Activated CD4-positive, alpha-beta memory T cell treated with anti-CD3 and anti-CD28 coated beads, Interleukin-2, amount 10 ng/mL, durations not matched to agents 7 days and 5 days (primary cell): ENCODE results near the gene TMEM266. TPM values are rescaled to one million over a fixed set of nuclear protein-coding genes. Genes with fewer than 3 reads are reported as not detected.

ENCODE experiments used
- CTCF ChIA-PET: fragments of 350-600 bp; sonication (Branson Sonifier 250); formaldehyde crosslinking; loops from one replicate; lab custom pipeline; 2021; ENCODE audit warnings: antibody characterized with exemption, inconsistent platforms; lab: Charles Lee
- POLR2A ChIA-PET: fragments of 350-600 bp; sonication (Branson Sonifier 250); formaldehyde crosslinking; loops from one replicate; lab custom pipeline; 2021; ENCODE audit warnings: antibody characterized with exemption; lab: Charles Lee
- DNase-seq: peaks from one replicate; pipeline ENCODE4 v3.0.0-alpha.2; 2020
- H3K27ac Mint-ChIP-seq: one replicate; pipeline ENCODE4 v1.8.0; 2021; ENCODE audit warnings: mild to moderate bottlenecking, mixed read lengths
- H3K27me3 Mint-ChIP-seq: one replicate; pipeline ENCODE4 v1.8.0; 2021; ENCODE audit warnings: mixed read lengths
- H3K36me3 Mint-ChIP-seq: one replicate; pipeline ENCODE4 v1.8.0; 2021; ENCODE audit warnings: low read depth, mixed read lengths
- H3K4me1 Mint-ChIP-seq: one replicate; pipeline ENCODE4 v1.8.0; 2021; ENCODE audit warnings: mixed read lengths
- H3K4me3 Mint-ChIP-seq: one replicate; pipeline ENCODE4 v1.8.0; 2021; ENCODE audit warnings: mild to moderate bottlenecking, mixed read lengths
- H3K9me3 Mint-ChIP-seq: one replicate; pipeline ENCODE4 v1.8.0; 2021; ENCODE audit warnings: mixed read lengths
- total RNA-seq, 2 experiments: library from RNA; stranded (reverse); gene quantifications; one replicate each; pipeline ENCODE4 v1.2.3, GENCODE V29; 2021

The TMEM266 gene
- total RNA-seq, 2 experiments from 2014 or later: not detected

GRCh38 chr15:76236350-76236749 lies 176.6 kb downstream of the TMEM266 start:
- Mint-ChIP-seq H3K27me3 (no peaks in the 10 kb centered on the region), H3K36me3 (peaks cover 2% of the 10 kb centered on the region), H3K4me3 (no peak overlapping the region), H3K9me3 (no peaks in the 10 kb centered on the region), H3K27ac (no peak overlapping the region), H3K4me1 (no peaks in the 10 kb centered on the region)
- ChIA-PET CTCF (interaction anchor here (1.1 to 1.6 kb wide), 3 partner anchors 94 to 631 kb away, joined by 3 to 7 read pairs (median 4); partner anchors contain the start of gene ISL2), POLR2A (no interaction called here)
- no peak for DNase-seq

GRCh38 chr15:76239786-76240185 lies 180.0 kb downstream of the TMEM266 start:
- no peaks in the 10 kb centered on the region for H3K9me3 Mint-ChIP-seq
- H3K27ac Mint-ChIP-seq: no peak overlapping the region
- ChIA-PET CTCF (no interaction called here), POLR2A (no interaction called here)
- no peaks in the 10 kb centered on the region for H3K27me3 Mint-ChIP-seq
- H3K4me1 Mint-ChIP-seq: no peaks in the 10 kb centered on the region
- no peak for DNase-seq
- peaks cover 7% of the 10 kb centered on the region for H3K36me3 Mint-ChIP-seq
- no peak overlapping the region for H3K4me3 Mint-ChIP-seq

GRCh38 chr15:76245072-76245610 lies 185.4 kb downstream of the TMEM266 start:
- no peaks in the 10 kb centered on the region for H3K27me3 Mint-ChIP-seq
- no peak overlapping the region for H3K27ac Mint-ChIP-seq
- H3K4me3 Mint-ChIP-seq: no peak overlapping the region
- CTCF ChIA-PET: interaction anchor here (1.4 kb wide), 1 partner anchor 1298 kb away, joined by 3 read pairs; no protein-coding TSS in a partner anchor
- POLR2A ChIA-PET: no interaction called here
- H3K4me1 Mint-ChIP-seq: no peaks in the 10 kb centered on the region
- H3K9me3 Mint-ChIP-seq: no peaks in the 10 kb centered on the region
- DNase-seq: no peak
- peaks cover 7% of the 10 kb centered on the region for H3K36me3 Mint-ChIP-seq

GRCh38 chr15:76251717-76252116 lies 191.9 kb downstream of the TMEM266 start:
- DNase-seq: no peak
- Mint-ChIP-seq H3K4me1 (peaks cover 5% of the 10 kb centered on the region), H3K27ac (no peak overlapping the region), H3K36me3 (peaks cover 4% of the 10 kb centered on the region), H3K9me3 (no peaks in the 10 kb centered on the region), H3K27me3 (no peaks in the 10 kb centered on the region), H3K4me3 (no peak overlapping the region)
- CTCF ChIA-PET: no interaction called here
- POLR2A ChIA-PET: no interaction called here

GRCh38 chr15:76252249-76252648 lies 192.5 kb downstream of the TMEM266 start:
- H3K27me3 Mint-ChIP-seq: no peaks in the 10 kb centered on the region
- POLR2A ChIA-PET: no interaction called here

GRCh38 chr15:76253691-76254473 lies 194.1 kb downstream of the TMEM266 start:
- no peaks in the 10 kb centered on the region for H3K9me3 Mint-ChIP-seq
- H3K27ac Mint-ChIP-seq: no peak overlapping the region
- no peak for DNase-seq
- CTCF ChIA-PET: no interaction called here
- peaks cover 5% of the 10 kb centered on the region for H3K4me1 Mint-ChIP-seq
- POLR2A ChIA-PET: interaction anchor here (0.9 kb wide), 1 partner anchor 81 kb away, joined by 3 read pairs; no protein-coding TSS in a partner anchor
- peaks cover 9% of the 10 kb centered on the region for H3K36me3 Mint-ChIP-seq
- H3K27me3 Mint-ChIP-seq: no peaks in the 10 kb centered on the region
- H3K4me3 Mint-ChIP-seq: no peak overlapping the region

More at GRCh38 chr15:76252249-76252648, 192.5 kb downstream of the TMEM266 start:
- Mint-ChIP-seq H3K4me3 (no peak overlapping the region), H3K36me3 (peaks cover 4% of the 10 kb centered on the region), H3K9me3 (no peaks in the 10 kb centered on the region), H3K27ac (no peak overlapping the region), H3K4me1 (peaks cover 5% of the 10 kb centered on the region)
- DNase-seq: no peak
- CTCF ChIA-PET: no interaction called here

Other genes with a start within 250 kb of the TMEM266 start
- 10 to 100 TPM; 49.6 to 53.7 TPM for gene UBE2Q2, start 216.5 kb upstream of the TMEM266 start, total RNA-seq
- gene FBXO22, start 156.1 kb upstream of the TMEM266 start, total RNA-seq: 10 to 100 TPM; 32.5 to 33.1 TPM
- not detected for gene NRG4, start 47.6 kb upstream of the TMEM266 start, total RNA-seq